ES-I3 (cell line): Measurements from ENCODE around the gene PPP1R14D.

ENCODE experiments used
- H3K36me3 ChIP-seq: 2 replicates; pipeline ENCODE4 v1.6.1; 2013; ENCODE audit warnings: mild to moderate bottlenecking, low read length, control low read depth, moderate library complexity; ENCODE audit not compliant: insufficient read depth
- H3K4me1 ChIP-seq: 2 replicates; pipeline ENCODE4 v1.6.1; 2013; ENCODE audit warnings: mild to moderate bottlenecking, control low read depth, low read length; ENCODE audit not compliant: insufficient read depth
- H3K9ac ChIP-seq: 2 replicates; pipeline ENCODE4 v1.6.1; 2013; ENCODE audit warnings: low read depth, mild to moderate bottlenecking, low read length, moderate library complexity
- H3K9me3 ChIP-seq: 2 replicates; pipeline ENCODE4 v1.6.1; 2013; ENCODE audit warnings: mild to moderate bottlenecking, low read length, moderate library complexity; ENCODE audit not compliant: control insufficient read depth, insufficient read depth

Gene PPP1R14D

GRCh38 chr15:40772014-40772413 is 56.5 kb downstream of the PPP1R14D start:
- Histone ChIP-seq H3K36me3 (no peaks in the 10 kb centered on the region), H3K4me1 (peaks cover 22% of the 10 kb centered on the region; the same call in 1 of the 2 replicates), H3K9ac (no peak overlapping the region), H3K9me3 (no peaks in the 10 kb centered on the region)

GRCh38 chr15:40771242-40771641 is 57.3 kb downstream of the PPP1R14D start:
- no peaks in the 10 kb centered on the region for H3K36me3 ChIP-seq
- H3K9ac ChIP-seq: no peak overlapping the region
- peaks cover 29% of the 10 kb centered on the region for H3K4me1 ChIP-seq
- H3K9me3 ChIP-seq: no peaks in the 10 kb centered on the region

GRCh38 chr15:40770147-40770721 is 58.3 kb downstream of the PPP1R14D start:
- H3K9ac ChIP-seq: no peak overlapping the region
- H3K4me1 ChIP-seq: peaks cover 37% of the 10 kb centered on the region
- no peaks in the 10 kb centered on the region for H3K9me3 ChIP-seq
- no peaks in the 10 kb centered on the region for H3K36me3 ChIP-seq

- Histone ChIP-seq H3K9ac (no peak within 1 kb of the TSS), H3K36me3 (no peaks in the 10 kb centered on the region), H3K9me3 (no peaks in the 10 kb centered on the region), H3K4me1 (peaks cover 43% of the 10 kb centered on the region)
Measured at GRCh38 chr15:40769274-40770146, 59.0 kb downstream of the PPP1R14D start, which contains the start of gene C15orf62. Gene C15orf62, plus strand, starts transcription at chr15:40769980. Its CDS starts 516 bp downstream, at chr15:40770496.

- no peak overlapping the region for H3K9ac ChIP-seq
- H3K36me3 ChIP-seq: no peaks in the 10 kb centered on the region
- H3K4me1 ChIP-seq: peaks cover 43% of the 10 kb centered on the region
- no peaks in the 10 kb centered on the region for H3K9me3 ChIP-seq
Measured at GRCh38 chr15:40768521-40769273, 59.8 kb downstream of the PPP1R14D start.

GRCh38 chr15:40767838-40768500 is 60.5 kb downstream of the PPP1R14D start:
- Histone ChIP-seq H3K9me3 (no peaks in the 10 kb centered on the region), H3K9ac (no peak overlapping the region), H3K4me1 (peaks cover 43% of the 10 kb centered on the region), H3K36me3 (no peaks in the 10 kb centered on the region)

GRCh38 chr15:40766906-40767837 is 61.3 kb downstream of the PPP1R14D start:
- no peak overlapping the region for H3K9ac ChIP-seq
- peaks cover 43% of the 10 kb centered on the region for H3K4me1 ChIP-seq
- H3K9me3 ChIP-seq: no peaks in the 10 kb centered on the region
- no peaks in the 10 kb centered on the region for H3K36me3 ChIP-seq

GRCh38 chr15:40766194-40766815 is 62.2 kb downstream of the PPP1R14D start:
- H3K36me3 ChIP-seq: no peaks in the 10 kb centered on the region
- peaks cover 43% of the 10 kb centered on the region for H3K4me1 ChIP-seq
- no peak overlapping the region for H3K9ac ChIP-seq
- H3K9me3 ChIP-seq: no peaks in the 10 kb centered on the region
